ENCODE data around the gene ANKRD40. TPM values are rescaled to one million over a fixed set of nuclear protein-coding genes. Genes with fewer than 3 reads are reported as not detected.
A peak's percentile ranks its signal among the peaks of the same experiment; 100 is the strongest.
"Not testable (repeated sequence)": the region's sequence is repeated elsewhere in the genome, so short reads cannot be mapped to it uniquely, and the experiment has no call there.

The ANKRD40 gene
- 47.6 TPM for total RNA-seq
- long read RNA-seq, full-length matches to known transcripts: 41 of 62 reads
- long read RNA-seq, partial matches to known transcripts: 19 of 62 reads
- long read RNA-seq, other reads (novel, unspliced or antisense): 2 of 62 reads

- intact Hi-C loops (cut with DNase I): loop anchor here (5.0 kb wide), 1 partner anchor 415 kb away; the partner anchor contains the start of gene SPAG9
Observed at GRCh38 chr17:50707289-50708049, at the start of gene ANKRD40. Gene ANKRD40 (minus strand): TSS chr17:50707914. CDS start chr17:50707654, 260 bp downstream.

DNA sequence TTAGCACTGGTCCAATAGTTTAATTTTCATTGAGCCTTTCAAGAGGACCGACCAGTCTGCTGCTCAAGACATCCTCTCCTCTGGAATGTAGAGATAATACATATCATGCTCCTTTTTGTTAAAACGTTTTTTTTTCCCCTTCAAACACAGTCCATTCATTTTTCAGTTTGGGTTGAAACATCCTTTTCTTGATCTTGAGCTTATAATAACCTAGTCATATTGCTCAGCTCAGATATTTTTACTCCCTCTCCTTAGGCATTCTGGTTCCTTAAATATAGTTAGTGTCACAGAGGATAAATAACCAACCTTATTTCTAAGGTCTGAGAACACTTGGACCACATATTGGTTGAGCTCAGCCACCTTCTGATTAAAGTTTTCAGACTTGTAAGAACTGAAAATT, 46.8 kb upstream of the ANKRD40 start:
- intact Hi-C loops (cut with DNase I): no loop called here
- no peak for DNase-seq (ENCODE audit: low spot score)

More at GRCh38 chr17:50707289-50708049, at the start of gene ANKRD40:
- peak; percentile 96 for DNase-seq (ENCODE audit: low spot score)

DNA sequence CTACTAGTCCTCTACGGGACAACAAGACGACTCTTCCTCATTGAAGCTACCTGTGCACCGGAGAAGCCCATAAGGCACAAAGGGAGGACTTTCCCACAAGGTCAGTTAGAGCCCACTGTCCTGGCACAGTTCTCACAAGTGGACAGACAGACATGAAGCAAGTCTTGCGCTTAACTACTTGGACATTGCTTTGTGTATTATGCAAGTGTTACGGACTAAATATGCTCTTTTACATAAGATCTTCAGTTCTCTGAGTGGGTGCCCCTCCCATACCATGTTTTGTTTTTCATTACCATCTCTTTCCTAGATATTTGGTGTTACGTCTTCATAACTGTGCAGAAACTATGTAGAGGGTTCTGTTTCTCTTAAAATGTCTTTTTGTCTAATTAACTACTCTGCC, 41.5 kb upstream of the ANKRD40 start:
- intact Hi-C loops (cut with DNase I): no loop called here
- DNase-seq (ENCODE audit: low spot score): no peak

DNA sequence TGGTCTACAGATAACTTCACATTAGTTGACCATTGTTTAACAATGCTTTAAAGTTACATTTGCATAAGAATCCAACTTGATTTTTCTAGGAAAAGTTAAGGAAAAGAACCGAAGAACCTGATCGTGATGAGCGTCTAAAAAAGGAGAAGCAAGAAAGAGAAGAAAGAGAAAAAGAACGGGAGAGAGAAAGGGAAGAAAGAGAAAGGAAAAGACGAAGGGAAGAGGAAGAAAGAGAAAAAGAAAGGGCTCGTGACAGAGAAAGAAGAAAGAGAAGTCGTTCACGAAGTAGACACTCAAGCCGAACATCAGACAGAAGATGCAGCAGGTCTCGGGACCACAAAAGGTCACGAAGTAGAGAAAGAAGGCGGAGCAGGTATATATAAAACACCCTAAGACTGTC, 37.9 kb upstream of the ANKRD40 start:
- no peak for DNase-seq (ENCODE audit: low spot score)
- intact Hi-C loops (cut with DNase I): no loop called here

- intact Hi-C loops (cut with DNase I): no loop called here
- no peak for DNase-seq (ENCODE audit: low spot score)
Observed at GRCh38 chr17:50739098-50739497, 31.4 kb upstream of the ANKRD40 start.

- intact Hi-C loops (cut with DNase I): no loop called here
- no peak for DNase-seq (ENCODE audit: low spot score)
Observed at GRCh38 chr17:50737118-50737698, 29.5 kb upstream of the ANKRD40 start.

GRCh38 chr17:50735287-50735686, 27.6 kb upstream of the ANKRD40 start:
- intact Hi-C loops (cut with DNase I): no loop called here
- DNase-seq (ENCODE audit: low spot score): no peak

DNA sequence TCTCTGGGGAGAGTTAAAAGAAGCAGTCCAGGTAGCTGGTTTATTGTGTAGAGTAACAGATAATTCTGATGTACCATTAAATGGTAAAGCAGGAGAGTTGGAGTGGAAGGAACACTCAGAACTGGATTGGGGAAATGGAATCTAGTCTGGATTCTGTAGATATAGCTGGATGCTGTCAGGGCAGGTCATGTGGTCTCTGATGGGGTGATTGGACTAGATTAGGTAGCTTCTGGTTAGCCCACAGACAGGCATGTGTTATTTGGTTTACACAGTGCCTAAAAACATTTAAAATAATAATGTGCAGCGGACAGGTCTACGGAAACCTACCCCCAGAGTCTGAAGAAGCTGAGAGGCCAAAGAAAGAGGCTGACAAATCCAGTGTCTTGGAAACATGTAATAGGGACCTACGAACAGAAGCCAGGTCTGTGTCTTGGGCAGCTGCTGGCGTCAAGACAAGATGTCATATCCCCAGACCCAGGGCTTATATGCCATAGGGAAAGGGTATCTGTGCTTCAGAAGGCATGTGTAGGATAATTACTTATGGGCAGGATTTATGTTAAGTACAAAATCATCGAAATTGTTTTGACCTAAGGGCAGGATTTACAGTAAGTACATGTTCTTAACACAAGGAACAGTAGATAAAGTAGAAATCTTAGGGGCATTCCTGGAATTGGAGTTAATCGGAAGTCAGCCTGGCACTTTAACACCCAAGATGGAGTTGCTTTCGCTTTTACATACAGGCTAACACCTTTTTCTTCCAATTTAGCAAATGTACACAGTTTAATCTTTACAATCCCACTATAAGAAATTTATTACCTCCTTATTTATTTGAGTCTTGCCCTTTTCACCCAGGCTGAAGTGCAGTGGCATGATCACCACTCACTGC, 24.1 kb upstream of the ANKRD40 start:
- intact Hi-C loops (cut with DNase I): no loop called here
- DNase-seq (ENCODE audit: low spot score): no peak

- intact Hi-C loops (cut with DNase I): no loop called here
- DNase-seq (ENCODE audit: low spot score): no peak
Observed at GRCh38 chr17:50728881-50729765, 21.4 kb upstream of the ANKRD40 start.

DNA sequence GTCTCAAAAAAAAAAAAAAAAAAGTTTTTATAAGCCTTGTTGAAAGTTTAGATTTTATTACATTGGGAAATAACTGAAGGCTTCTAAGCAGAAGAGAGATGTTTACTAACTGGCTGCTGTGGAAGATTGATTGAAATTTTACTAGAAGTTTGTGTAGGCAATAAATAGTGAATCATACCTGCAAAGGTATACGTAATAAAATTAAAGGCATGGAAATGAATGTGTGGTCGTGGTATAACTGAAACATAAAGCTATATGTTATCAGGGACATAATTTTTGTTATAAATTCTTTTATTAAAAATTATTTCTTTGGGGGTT, 20.4 kb upstream of the ANKRD40 start:
- intact Hi-C loops (cut with DNase I): no loop called here

DNA sequence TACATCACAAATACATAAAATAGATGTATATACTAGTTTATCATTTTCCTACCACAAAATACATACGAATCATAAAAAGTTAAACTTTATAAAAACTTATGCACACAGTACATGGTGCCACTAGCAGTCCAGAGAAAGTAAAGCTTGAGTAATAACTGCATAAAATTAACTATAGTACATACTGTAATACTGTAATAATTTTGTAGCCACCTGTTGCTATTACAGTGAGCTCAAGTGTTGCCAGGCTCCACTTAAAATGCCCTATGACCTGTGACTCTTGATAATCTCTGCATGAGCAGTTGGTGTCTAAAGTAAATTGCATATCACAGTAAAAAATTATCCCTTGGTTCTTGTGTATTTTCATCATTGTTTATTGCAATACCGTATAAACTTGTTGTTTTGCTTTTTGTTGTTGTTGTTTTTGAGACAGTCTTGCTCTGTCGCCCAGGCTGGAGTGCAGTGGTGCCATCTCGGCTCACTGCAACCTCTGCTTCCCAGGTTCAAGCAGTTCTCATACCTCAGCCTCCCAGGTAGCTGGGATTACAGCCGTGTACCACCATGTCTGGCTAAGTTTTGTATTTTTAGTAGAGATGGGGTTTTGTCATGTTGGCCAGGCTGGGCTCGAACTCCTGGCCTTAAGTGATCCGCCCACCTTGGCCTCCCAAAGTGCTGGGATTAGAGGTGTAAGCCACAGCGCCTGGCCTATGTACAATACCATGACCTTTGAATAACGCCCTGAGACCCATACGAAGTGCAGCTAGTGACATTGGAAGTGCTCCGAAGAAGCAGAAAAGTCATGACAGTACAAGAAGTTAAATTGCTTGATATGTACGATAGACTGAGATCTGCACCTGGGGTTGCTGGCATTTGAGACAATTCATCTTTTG, 18.3 kb upstream of the ANKRD40 start:
- intact Hi-C loops (cut with DNase I): no loop called here
- no peak for DNase-seq (ENCODE audit: low spot score)

More for the DNA sequence above, 20.4 kb upstream of the ANKRD40 start:
- DNase-seq (ENCODE audit: low spot score): no peak

DNA sequence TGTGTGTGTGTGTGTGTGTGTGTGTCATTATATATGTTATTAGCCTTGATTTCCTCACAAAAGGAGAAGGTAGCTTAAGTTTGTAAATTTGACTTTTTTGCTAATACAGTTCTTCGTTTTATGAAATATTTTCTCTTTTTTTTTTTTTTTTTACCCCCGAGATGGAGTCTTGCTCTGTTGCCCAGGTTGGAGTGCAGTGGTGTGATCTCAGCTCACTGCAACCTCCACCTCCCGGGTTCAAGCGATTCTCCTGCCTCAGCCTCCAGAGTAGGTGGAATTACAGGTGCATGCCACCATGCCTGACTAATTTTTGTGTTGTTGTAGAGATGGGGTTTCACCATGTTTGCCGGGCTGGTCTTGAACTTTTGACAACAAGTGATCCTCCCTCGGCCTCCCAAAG, 16.9 kb upstream of the ANKRD40 start:
- intact Hi-C loops (cut with DNase I); DNase-seq (ENCODE audit: low spot score): not testable (repeated sequence)

GRCh38 chr17:50722746-50723145, 15.0 kb upstream of the ANKRD40 start:
- intact Hi-C loops (cut with DNase I): no loop called here

DNA sequence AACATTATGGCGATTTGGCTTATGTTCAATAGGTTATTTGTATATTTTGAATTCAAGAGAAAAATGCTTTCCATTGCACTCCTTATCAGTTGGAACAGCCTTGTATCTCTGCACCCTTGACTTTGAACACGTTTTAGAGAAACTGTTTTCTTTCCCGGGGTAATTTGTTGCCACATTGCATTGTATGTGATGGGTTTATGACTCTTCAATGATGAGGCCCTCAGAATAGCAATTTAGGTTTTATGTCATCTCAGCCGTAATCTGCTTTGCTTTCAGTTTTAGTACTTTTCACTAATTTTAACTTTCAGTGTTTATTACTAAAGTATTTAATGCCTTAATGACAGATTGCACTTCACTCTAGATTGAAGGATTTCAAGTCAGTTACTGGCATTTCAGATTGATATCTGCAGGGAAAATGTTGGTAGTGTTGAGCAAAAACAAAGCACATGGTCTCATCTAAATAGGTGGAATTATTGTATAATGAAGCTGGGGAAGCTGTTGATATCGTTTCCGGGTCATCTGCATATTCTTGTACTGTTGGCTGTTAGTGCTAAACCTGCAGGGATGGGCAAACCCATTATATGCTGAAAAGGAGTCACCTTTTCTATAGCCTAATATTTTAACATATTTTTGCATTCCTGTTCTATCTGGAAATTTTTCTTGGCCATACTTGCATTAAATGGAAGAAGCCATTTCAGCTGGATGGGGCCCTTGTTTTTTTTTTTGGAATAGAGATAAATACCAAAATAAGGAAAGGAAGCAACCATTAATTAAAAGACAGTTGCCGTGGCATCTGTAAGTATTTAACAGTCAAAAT, 13.7 kb upstream of the ANKRD40 start:
- no peak for DNase-seq (ENCODE audit: low spot score)
- intact Hi-C loops (cut with DNase I): no loop called here

More at GRCh38 chr17:50722746-50723145, 15.0 kb upstream of the ANKRD40 start:
- DNase-seq (ENCODE audit: low spot score): no peak

- DNase-seq (ENCODE audit: low spot score): no peak
- intact Hi-C loops (cut with DNase I): no loop called here
Observed at GRCh38 chr17:50719924-50720794, 12.4 kb upstream of the ANKRD40 start.

DNA sequence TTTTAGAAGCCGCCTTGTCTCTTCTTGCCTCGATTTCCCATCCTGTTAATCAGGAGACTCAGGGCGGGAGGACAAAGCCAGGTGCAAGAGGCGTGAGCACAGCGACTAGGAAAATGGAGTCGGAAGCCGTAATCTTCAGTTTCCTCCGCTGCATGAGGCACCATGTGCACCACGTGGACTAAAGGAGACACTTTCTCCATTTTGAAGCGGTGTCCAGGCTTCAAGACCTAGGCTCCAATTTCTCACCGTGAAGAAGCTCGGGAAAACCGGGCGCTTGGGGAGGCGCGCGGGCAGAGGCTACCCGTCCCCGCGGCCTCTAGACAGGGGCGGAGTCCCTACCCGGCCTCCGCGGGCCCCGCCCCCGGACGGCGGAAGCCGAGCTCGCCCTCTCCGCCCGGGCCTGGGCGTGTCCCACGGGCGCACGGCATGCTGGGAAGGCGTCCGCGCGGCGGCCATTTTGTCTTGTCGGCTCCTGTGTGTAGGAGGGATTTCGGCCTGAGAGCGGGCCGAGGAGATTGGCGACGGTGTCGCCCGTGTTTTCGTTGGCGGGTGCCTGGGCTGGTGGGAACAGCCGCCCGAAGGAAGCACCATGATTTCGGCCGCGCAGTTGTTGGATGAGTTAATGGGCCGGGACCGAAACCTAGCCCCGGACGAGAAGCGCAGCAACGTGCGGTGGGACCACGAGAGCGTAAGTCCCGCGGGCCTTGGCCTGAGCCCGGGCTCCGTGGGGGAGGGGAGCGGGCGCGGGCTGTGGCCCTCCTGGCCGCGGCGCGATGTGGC, 11.6 kb upstream of the ANKRD40 start, which contains the start of gene LUC7L3:
LUC7L3 (plus strand) TSS at position 460 of the 780 bp plus-strand sequence; CDS start at position 590, 130 bp downstream.
- peak; percentile 97 for DNase-seq (ENCODE audit: low spot score)
- intact Hi-C loops (cut with DNase I): no loop called here

Data from cardiac septum (tissue), 1 donor.